Lower leg skin (tissue), 4 donors: ENCODE data around the gene SPRY4. TPM values are rescaled to one million over a fixed set of nuclear protein-coding genes. Genes with fewer than 3 reads are reported as not detected.
"Not testable (repeated sequence)": the region's sequence is repeated elsewhere in the genome, so short reads cannot be mapped to it uniquely, and the experiment has no call there.

Experiments
- DNase-seq, 2 donors: peaks; one replicate each; pipeline ENCODE4 v3.0.0-alpha.2; 2019; ENCODE audit warnings: low spot score in 2 of 2
- H3K4me3 ChIP-seq: fragments of 200-600 bp; sonication (generic); 2 replicates; pipeline ENCODE4 v1.5.1; 2017; ENCODE audit warnings: mild to moderate bottlenecking, low read depth; ENCODE audit not compliant: poor library complexity, severe bottlenecking
- POLR2A ChIP-seq, 2 donors: fragments of 450-650 bp; IDR thresholded peaks; one replicate each; pipeline ENCODE4 v1.6.1; 2016 to 2017; ENCODE audit warnings: antibody characterized with exemption in 2 of 2, mild to moderate bottlenecking in 1 of 2, moderate library complexity in 1 of 2
- WGBS, 2 donors: methylation state at CpG; one replicate each; pipeline ENCODE4 v1.1.5; 2018; 5-methylcytosine and 5-hydroxymethylcytosine counted together
- intact Hi-C: fragments of 100-400 bp; cut with DNase I; formaldehyde crosslinking; loops from one replicate; pipeline ENCODE4 v1.15.0; 2023; ENCODE audit warnings: low total_unique reads
- total RNA-seq, 4 donors: library from RNA; depleted of rRNA; stranded (reverse); fragments of >200 nt; gene quantifications; one replicate each; pipeline ENCODE4 v1.1.0, GENCODE V29; 2016
- TF ChIP-seq, protein P1 (sequence below), 3 donors: fragments of 450-650 bp; IDR thresholded peaks; one replicate each; pipeline ENCODE4 v1.5.1; 2016; ENCODE audit warnings: antibody characterized with exemption in 3 of 3, mild to moderate bottlenecking in 3 of 3, moderate library complexity in 2 of 3

Gene SPRY4
- total RNA-seq, 4 donors from 2014 or later = 2.4 to 11.0 (median 6.0) TPM

- 89 to 97% methylated on average over 4 of the region's 4 CpGs for WGBS, 2 donors
- no peak overlapping the region for H3K4me3 ChIP-seq
- TF ChIP-seq POLR2A (IDR thresholded peaks at IDR 0.05) = no peak
- TF ChIP-seq, protein P1, sequence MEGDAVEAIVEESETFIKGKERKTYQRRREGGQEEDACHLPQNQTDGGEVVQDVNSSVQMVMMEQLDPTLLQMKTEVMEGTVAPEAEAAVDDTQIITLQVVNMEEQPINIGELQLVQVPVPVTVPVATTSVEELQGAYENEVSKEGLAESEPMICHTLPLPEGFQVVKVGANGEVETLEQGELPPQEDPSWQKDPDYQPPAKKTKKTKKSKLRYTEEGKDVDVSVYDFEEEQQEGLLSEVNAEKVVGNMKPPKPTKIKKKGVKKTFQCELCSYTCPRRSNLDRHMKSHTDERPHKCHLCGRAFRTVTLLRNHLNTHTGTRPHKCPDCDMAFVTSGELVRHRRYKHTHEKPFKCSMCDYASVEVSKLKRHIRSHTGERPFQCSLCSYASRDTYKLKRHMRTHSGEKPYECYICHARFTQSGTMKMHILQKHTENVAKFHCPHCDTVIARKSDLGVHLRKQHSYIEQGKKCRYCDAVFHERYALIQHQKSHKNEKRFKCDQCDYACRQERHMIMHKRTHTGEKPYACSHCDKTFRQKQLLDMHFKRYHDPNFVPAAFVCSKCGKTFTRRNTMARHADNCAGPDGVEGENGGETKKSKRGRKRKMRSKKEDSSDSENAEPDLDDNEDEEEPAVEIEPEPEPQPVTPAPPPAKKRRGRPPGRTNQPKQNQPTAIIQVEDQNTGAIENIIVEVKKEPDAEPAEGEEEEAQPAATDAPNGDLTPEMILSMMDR (IDR thresholded peaks at IDR 0.05) = no peak
- no peak for DNase-seq
- intact Hi-C loops = no loop called here
Measured at GRCh38 chr5:142343531-142343930, 18.7 kb upstream of the SPRY4 start.

GRCh38 chr5:142342128-142342981, 17.5 kb upstream of the SPRY4 start:
- no peak overlapping the region for H3K4me3 ChIP-seq
- intact Hi-C loops = no loop called here
- TF ChIP-seq POLR2A (IDR thresholded peaks at IDR 0.05) = no peak
- TF ChIP-seq, protein P1 (IDR thresholded peaks at IDR 0.05) = no peak
- no peak for DNase-seq
- 80 to 84% methylated on average over 16 of the region's 16 CpGs for WGBS, 2 donors

GRCh38 chr5:142339781-142340180, 15.0 kb upstream of the SPRY4 start:
- intact Hi-C loops = no loop called here
- DNase-seq = peak in 1 of 2 donors; percentile 56
- 94 to 95% methylated on average over 3 of the region's 3 CpGs for WGBS, 2 donors
- no peak overlapping the region for H3K4me3 ChIP-seq
- TF ChIP-seq, protein P1 (IDR thresholded peaks at IDR 0.05) = no peak
- no peak for TF ChIP-seq POLR2A (IDR thresholded peaks at IDR 0.05)

DNA sequence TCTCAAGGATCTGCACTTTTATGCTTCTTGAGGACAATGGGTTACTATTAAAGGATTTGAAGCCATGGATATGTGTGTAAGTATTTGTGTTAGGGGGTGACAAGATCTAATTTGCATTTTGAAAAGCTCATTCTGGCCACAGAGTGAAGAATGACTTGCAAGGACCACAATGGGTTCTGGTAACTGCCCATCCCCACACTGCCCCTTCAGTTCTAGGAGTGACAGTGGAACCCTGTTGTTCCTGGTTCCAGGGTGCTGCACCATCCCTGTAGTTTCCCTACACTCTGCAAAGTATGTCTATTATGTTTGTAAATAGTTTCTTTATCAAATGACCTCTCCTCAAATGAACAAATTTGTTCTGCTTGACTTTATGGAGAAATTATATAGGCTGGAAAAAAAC, 9.7 kb upstream of the SPRY4 start:
- intact Hi-C loops = no loop called here
- DNase-seq = no peak

DNA sequence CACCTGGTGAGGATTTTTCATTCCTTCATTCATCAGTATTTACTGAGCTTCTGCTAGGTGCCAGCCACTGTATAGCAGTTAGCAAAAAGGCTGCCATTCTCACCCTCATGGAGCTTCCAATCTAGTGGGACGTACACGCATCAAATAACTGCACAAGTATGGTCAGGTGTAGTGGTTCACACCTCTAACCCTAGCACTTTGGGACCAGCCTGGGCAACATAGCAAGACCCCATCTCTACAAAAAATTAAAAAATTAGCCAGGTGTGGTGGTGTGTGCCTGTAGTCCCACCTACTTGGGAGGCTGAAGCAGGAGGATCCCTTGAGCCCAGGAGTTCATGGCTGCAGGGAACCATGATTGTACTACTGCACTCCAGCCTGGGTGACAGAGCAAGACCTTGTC, 8.9 kb upstream of the SPRY4 start:
- intact Hi-C loops, H3K4me3 ChIP-seq: not testable (repeated sequence)
- peak in 1 of 2 donors; percentile 4 for DNase-seq
- 95 to 96% methylated on average over 2 of the region's 2 CpGs for WGBS, 2 donors

More for the DNA sequence above, 9.7 kb upstream of the SPRY4 start:
- TF ChIP-seq POLR2A (IDR thresholded peaks at IDR 0.05) = no peak
- TF ChIP-seq, protein P1 (IDR thresholded peaks at IDR 0.05) = no peak
- H3K4me3 ChIP-seq = no peak overlapping the region

- intact Hi-C loops = no loop called here
- 48 to 50% methylated on average over 2 of the region's 2 CpGs for WGBS, 2 donors
- H3K4me3 ChIP-seq = no peak overlapping the region
- peak in 1 of 2 donors; percentile 18 for DNase-seq
- TF ChIP-seq, protein P1 (IDR thresholded peaks at IDR 0.05) = no peak
- no peak for TF ChIP-seq POLR2A (IDR thresholded peaks at IDR 0.05)
Measured at GRCh38 chr5:142330444-142330843, 5.6 kb upstream of the SPRY4 start.
